Measurements from ENCODE around the gene LARGE2.

LARGE2 gene

GRCh38 chr11:45961751-45962240, 39.3 kb downstream of the LARGE2 start:
- DNase-seq (ENCODE audit: low read depth) = no peak

GRCh38 chr11:45964911-45965389, 42.5 kb downstream of the LARGE2 start:
- DNase-seq (ENCODE audit: low read depth) = peak; percentile 23

GRCh38 chr11:45967506-45967905, 45.0 kb downstream of the LARGE2 start:
- no peak for DNase-seq (ENCODE audit: low read depth)

GRCh38 chr11:45968901-45969300, 46.4 kb downstream of the LARGE2 start:
- DNase-seq (ENCODE audit: low read depth) = no peak

- no peak for DNase-seq (ENCODE audit: low read depth)
These were observed 51.1 kb downstream of the LARGE2 start for GRCh38 chr11:45973601-45974000.

- peak; percentile 21 for DNase-seq (ENCODE audit: low read depth)
These were observed 52.4 kb downstream of the LARGE2 start for GRCh38 chr11:45974806-45975205.

Data from GM04503 (cell line).